Fibroblast of villous mesenchyme (primary cell): ENCODE results near the gene CSF1R. TPM values are rescaled to one million over a fixed set of nuclear protein-coding genes. Genes with fewer than 3 reads are reported as not detected.
"Not testable (repeated sequence)": the region's sequence is repeated elsewhere in the genome, so short reads cannot be mapped to it uniquely, and the experiment has no call there.

Experiments used
- DNase-seq: peaks from one replicate; pipeline ENCODE4 v3.0.0-alpha.2; 2010; ENCODE audit warnings: low read depth
- H3K4me3 ChIP-seq: 2 replicates; pipeline ENCODE4 v1.5.1; 2011; ENCODE audit warnings: low read depth, mild to moderate bottlenecking, low read length
- total RNA-seq: library from RNA; depleted of rRNA; stranded (reverse); fragments of >200 nt; gene quantifications from 2 replicates; pipeline ENCODE4 v1.2.3, GENCODE V29; 2012
- TF ChIP-seq, protein P1 (sequence below): IDR thresholded peaks from 2 replicates; pipeline ENCODE4 v1.5.1; 2012; ENCODE audit warnings: low read depth, mild to moderate bottlenecking, low read length; ENCODE audit not compliant: insufficient read depth

The CSF1R gene
- total RNA-seq, 1 donor: under 0.01 TPM

DNA sequence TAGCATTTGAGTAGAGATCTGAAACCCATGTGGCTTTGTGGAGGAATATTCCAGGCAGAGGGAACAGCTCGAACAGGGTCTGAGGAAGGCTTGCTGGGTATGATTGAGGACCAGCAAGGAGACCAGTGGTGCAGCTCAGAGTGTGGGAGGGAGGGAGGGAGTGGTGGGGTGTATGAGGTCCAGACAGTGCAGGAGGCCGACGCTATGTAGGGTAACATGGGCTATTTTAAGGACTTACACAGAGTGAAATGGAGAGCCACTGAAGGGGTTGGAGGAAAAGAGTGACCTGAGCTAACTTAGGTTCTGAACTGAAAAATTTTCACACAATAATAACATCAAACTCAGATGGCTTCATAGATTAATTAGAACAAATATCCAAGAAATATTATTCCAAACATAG lies 43.9 kb downstream of the CSF1R start:
- DNase-seq: no peak
- TF ChIP-seq, protein P1, sequence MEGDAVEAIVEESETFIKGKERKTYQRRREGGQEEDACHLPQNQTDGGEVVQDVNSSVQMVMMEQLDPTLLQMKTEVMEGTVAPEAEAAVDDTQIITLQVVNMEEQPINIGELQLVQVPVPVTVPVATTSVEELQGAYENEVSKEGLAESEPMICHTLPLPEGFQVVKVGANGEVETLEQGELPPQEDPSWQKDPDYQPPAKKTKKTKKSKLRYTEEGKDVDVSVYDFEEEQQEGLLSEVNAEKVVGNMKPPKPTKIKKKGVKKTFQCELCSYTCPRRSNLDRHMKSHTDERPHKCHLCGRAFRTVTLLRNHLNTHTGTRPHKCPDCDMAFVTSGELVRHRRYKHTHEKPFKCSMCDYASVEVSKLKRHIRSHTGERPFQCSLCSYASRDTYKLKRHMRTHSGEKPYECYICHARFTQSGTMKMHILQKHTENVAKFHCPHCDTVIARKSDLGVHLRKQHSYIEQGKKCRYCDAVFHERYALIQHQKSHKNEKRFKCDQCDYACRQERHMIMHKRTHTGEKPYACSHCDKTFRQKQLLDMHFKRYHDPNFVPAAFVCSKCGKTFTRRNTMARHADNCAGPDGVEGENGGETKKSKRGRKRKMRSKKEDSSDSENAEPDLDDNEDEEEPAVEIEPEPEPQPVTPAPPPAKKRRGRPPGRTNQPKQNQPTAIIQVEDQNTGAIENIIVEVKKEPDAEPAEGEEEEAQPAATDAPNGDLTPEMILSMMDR: no peak
- H3K4me3 ChIP-seq: no peak overlapping the region

DNA sequence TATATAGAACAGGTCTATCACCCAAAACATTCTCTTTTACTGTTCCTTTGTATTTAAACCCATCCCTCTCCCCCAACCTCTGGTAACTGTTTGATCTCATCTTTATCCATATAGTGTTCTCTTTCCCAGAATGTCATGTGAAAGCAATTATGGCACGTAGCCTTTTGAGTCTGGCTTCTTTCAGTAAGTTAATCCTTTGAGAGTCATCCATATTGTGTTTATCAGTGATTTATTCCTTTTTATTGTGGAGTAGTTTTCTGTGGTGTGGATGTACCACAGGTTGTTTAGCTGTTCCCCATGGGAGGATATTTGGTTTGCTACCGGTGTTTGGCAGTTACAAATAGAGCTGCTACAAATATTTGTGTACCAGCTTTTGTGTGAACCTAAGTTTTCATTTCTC lies 47.8 kb downstream of the CSF1R start:
- H3K4me3 ChIP-seq: no peak overlapping the region
- TF ChIP-seq, protein P1: no peak
- DNase-seq: peak; percentile 42

DNA sequence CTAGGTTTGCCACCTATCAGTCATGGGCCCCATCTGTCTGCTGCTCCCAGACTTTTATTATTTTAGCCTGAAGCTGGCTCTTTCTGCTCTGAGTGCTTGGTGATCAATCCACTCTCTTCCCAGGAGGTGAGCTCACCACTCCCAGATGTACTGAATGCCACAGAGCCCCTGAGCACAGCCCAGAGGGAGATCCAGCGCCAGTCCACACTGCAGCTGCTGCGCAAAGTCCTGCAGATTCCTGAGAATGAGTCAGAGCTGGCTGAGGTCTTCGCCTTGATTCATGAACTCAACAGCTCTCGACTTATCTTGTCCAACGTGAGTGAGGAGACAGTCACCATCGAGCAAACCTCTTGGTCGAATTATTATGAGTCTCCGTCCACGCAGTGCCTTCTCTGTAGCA lies 49.8 kb downstream of the CSF1R start:
- TF ChIP-seq, protein P1: no peak
- H3K4me3 ChIP-seq: no peak overlapping the region
- peak; percentile 96 for DNase-seq

DNA sequence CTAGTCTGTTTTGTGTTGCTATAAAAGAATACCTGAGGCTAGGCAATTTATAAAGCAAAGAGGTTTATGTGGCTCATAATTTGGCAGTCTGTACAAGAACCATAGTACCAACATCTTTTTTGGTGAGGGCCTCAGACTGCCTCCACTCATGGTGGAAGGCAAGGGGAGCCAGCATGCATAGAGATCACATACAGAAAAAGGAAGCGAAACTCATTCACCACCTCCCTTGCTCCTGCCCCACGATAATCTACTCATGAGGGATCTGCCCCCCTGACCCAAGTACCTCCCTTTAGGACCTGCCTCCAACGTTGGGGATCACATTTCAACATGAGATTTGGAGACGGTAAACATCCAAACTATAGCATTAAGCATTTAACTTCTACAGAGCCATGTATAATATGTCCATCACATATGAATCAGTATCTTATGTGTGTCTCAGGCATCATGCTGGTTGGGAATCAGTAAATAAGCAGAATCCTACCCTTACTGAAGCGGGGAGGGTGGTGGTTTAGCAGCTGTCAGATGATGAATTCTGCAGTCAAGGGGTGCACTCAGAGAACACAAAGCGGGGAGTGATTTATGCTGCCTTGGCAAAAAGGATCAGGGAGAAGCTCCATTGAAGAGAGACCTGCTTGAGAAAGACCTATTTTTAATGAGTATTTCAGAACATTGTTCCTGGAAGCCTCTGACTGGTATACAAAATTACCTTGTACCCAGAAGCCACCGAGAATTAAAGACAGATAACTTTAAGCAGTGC lies 51.0 kb downstream of the CSF1R start:
- DNase-seq: no peak
- TF ChIP-seq, protein P1: no peak
- H3K4me3 ChIP-seq: no peak overlapping the region

DNA sequence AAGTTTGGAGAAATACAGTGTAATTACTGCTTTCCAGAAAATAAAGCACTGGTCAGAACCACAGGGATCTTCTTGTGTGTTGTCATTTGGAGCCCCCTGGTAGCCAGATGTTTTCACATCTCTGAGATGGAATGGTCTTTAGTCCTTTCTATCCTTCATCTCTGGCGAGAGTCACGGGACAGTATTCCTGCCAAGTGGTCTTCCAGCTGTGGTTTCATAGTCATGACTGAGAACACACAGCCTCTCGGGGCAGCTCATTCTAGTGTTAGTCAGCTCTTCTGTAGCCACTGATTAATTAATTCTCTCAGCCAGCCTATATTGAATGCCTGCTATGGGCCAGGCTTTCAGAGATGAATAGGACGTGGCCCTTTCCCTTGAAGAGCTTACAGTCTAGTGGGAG lies 51.7 kb downstream of the CSF1R start:
- TF ChIP-seq, protein P1: no peak
- H3K4me3 ChIP-seq: no peak overlapping the region
- DNase-seq: peak; percentile 78

DNA sequence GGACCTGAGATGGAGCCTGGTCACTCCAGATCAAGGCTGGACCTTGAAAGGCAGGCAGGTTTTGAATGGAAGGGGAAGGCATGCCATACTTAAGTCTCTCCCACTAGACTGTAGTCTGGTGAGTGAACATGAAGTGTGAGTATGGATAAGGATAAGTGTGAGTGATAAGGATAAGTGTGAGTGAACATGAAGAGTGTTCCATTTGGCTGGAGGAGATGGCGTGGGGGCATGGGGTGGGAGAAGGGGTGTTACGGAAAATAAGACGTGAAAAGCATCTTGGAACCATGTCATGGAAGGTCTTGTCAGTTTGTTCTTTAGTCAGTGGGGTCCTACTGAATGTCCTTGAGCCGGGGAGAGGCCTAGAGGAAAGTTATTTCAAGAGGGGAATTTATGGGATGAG lies 53.0 kb downstream of the CSF1R start:
- TF ChIP-seq, protein P1: no peak
- no peak overlapping the region for H3K4me3 ChIP-seq
- DNase-seq: no peak

DNA sequence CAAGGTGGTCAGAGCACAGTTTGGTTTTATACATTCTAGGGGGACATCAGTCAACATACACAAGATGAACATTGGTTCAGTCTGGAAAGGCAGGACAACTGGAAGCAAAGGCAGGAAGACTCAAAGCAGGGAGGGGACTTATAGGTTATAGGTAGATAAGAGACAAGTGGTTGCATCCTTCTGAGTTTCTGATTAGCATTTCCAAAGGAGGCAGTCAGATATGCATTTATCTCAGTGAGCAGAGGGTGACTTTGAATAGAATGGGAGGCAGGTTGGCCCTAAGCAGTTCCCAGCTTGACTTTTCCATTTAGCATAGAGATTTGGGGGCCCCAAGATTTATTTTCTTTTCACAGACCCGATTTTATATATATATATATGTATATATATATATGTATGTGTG lies 58.3 kb downstream of the CSF1R start:
- not testable (repeated sequence) for H3K4me3 ChIP-seq, DNase-seq
